Stimulated activated CD4-positive, alpha-beta T cell treated with anti-CD3 and anti-CD28 coated beads, Interleukin-2, amount 100 ng/mL, for 48 hours (primary cell): ENCODE measurements around the gene SERP2.

Experiments used
- DNase-seq, 2 donors: peaks; one replicate each; pipeline ENCODE4 v3.0.0-alpha.2; 2020

SERP2 gene

DNA sequence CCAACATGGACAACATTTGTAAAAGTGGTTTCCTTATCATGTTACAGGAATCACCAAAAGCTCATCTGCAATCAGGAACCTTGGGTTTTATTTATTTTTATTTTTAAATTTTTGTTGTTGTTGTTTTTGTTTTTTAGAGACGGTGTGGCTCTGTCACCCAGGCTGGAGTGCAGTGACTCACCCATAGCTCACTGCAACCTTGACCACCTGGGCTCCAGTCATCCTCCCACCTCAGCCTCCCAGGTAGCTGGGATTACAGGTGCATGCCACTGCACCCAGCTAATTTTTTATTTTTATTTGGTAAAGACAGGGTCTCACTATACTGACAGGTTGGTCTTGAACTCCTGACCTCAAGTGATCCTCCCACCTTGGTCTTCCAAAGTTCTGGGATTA is 13.6 kb upstream of the SERP2 start:
- no peak for DNase-seq

DNA sequence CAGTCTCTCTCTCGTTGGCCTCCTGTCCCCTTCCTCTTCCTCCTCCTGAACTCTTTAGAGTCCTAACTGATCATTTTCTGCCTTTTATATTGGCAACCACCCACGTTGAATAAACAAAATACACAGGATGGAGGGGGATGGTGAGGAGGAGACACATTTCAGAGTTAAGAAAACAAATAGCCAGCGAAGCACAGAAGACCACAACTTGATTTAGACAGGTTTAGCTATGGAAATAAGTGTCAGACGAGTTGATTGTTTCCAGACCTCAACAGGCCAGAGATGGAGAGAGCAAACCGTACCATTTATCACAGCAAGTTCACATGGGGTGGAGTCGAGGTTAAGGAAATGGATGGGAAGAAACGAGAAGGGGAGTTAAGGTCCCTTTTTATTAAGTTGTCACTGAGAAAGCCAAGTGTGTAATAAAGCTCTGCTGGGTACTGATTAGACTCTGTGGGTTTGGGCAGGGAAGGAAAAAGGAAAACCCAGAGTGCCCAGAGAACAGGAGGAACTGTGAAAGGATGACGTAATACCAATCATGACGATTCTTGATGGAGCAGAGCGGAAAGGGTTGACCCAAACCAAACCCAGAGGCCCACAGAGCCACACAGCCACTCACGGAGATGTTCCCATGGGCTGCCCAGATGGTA is 11.1 kb upstream of the SERP2 start:
- DNase-seq: no peak

DNA sequence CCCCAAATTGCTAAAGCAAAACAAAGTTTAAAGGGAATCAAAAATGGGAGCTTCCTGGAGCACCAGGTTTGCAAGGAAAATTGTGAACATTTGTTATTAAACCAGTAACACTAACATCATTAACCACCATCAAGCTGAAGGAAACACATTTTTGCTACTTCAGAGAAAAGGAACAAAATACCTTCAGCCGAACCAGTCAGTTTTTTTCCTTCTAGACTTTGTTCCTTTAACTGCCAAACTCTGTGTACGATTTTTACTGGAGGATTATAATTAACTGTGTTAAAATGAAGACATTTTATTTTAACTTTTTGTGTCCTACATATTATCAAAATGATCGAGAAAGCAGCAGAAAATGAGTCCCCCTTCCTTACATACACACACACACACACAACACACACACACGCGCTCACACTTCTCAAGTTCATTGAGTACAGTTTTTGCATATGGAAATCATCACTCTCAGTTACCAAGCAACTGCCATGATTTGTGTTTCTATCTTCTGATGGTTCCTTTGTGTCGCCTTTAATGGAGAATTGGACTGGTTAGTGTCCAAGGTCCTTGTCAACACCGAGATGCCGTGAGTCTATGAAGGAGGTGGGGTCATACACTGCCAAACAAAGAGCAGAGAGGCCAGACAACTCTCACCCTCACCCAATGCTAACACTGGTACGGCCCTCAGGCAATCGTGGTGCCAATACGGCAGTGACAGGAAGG is 9.8 kb upstream of the SERP2 start:
- no peak for DNase-seq

DNA sequence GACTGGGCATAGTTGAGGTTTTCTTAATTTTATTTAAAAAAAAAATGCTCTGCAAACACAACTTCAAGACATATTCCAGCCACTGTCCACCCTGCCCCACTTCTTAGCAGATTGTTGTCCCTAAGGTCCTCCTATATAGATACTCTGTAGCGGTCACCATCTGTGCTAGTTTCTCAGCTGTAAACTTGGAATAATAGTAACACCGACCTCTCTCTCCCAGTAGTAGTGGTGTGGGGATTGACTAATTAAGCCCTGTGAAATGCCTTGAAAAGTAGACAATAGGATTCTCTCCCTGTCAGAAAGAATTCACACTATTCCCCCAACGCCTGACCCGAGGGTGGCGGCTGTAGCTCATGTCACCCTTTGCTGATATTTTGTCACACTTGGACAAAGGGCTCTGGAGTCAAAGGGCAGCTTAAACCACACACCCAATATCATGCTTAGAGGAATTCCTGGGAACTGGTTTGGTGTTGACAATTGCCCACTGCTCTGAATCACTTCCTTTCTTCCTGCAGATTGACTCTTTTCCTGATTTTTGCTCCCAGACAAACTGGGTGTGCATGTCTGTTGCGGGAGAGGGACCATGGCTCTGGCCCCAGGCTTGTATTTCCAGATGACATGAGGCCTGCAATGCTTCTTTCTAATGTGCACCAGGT is 9.2 kb upstream of the SERP2 start:
- no peak for DNase-seq

DNA sequence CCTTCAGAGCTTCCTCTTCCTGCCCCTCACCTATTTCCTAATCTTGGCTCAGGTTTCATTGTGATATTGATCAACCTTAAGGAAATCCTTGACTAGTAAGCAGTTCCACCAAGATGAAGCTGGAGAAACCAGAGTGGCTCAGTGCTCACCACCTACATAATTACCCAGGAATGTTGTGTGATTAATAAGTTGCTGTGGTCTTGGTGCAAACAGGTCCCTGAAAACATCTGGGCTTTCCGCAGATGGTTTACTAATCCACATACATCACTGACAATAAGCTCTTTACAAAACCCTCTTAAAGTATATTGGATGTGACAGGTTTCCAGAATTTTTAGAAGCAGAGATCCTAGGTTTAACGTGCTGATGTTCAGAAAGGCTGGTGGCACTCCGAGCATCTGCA is 8.6 kb upstream of the SERP2 start:
- no peak for DNase-seq

DNA sequence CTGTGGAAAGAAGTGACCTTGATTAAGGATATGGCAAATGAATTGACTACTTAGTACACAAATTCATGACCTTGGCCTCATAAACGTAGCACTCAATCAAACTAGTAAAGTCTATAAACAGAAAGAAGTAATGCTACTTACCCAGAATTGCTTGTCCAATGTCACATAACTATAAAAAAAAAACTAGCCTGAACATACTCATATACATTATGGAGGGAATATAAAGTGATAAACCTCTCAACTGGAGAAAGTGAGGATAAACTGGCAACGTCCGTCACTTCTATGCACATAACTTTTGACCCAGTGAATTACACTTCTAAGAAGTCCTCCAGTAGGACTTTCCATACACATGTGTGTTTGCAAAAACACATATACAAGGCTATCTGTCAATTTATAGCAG is 7.7 kb upstream of the SERP2 start:
- DNase-seq: no peak

DNA sequence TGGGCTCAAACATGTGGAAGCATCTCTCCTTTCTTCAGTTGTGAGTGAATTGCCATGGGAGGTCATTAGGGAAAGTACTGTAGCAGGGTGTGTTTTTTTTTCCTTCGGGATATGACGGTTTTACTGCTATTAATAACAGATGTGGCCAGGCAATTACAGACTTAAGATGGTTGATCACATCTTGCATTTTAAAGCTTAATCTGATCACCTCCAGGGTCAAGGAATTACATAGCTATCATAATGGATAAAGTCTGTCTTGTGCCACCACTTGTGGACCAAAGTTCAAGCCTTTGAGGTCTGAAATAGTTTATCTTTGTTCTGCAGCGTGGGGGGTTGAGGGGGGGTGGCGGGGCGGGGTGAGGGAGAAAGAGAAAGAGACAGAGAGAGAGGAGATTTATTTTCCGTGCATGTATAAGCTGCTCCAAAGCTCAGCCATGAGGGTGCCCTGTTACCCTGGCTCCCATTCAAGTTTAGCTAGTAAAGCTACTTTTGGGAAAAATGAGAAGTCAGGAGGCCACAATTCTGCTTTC is 5.5 kb upstream of the SERP2 start:
- DNase-seq: no peak

DNA sequence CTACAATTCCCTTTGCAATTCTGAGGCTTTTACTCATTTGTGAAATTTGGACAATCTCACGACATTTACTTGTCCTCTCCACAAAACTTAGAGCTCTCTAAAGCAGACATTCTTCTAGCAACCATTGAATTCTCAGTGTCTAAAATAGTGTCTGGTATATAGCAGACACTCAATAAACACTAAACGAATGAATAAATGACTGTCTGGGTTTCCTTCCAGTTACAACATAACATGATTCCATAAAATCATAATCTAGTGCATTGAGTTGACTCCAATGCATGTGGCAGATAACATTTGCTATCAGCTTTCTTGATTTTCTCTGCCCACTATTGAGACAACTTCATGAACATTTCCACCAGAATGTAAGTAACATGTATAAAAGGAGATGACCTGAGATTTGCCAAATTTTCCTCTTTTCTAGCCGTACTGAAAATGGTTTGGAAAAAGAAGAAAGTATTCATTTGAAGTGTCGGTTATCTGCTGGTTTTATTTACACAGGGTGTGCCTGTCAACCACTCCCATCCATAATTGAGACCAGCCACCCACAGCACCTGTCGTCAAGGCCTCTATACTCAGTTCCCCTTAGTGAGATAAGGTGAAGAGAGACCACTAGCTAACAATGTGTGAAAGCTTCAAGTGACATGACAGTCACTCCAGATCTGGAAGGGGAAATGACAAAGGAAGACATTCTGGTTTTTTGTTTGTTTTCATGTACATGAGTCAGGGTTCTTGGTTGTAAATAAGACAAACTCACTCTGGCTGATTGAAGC is 4.8 kb upstream of the SERP2 start:
- DNase-seq: no peak

DNA sequence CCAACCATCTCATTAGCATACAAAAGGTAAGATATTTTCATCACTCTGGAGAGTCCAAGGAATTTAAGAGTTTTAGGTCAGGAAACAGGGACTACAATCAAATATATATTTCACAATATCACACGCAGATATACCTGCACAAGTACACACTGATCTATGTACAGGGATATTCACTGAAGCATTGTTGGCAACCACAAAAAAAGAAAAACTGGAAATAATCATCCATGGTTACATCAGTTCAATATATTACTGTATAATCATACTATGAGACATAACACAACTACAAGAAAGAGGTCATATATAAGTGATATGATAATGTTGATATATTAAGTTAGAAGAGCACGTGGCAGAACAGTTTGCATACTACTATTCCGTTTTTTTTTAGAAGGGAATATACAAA is 2.2 kb upstream of the SERP2 start:
- no peak for DNase-seq

DNA sequence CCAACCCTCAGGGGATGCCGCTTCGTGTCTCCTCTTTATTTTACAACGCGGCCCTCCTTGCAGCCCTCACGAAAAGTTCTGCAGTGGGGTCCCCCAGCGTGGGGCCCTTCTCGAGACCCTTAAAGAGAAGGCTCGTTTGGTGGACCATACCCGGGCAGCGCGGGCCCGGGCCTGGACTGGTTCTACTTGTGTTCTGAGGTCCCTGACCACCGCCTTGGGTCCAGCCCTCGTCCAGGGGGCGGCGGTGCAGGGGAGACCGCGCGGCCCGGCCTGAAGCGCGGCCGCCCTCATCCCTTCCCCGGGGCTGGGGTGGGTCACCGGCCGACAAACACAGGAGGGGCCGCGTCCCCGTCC is 400 bp upstream of the SERP2 start:
- no peak for DNase-seq

DNA sequence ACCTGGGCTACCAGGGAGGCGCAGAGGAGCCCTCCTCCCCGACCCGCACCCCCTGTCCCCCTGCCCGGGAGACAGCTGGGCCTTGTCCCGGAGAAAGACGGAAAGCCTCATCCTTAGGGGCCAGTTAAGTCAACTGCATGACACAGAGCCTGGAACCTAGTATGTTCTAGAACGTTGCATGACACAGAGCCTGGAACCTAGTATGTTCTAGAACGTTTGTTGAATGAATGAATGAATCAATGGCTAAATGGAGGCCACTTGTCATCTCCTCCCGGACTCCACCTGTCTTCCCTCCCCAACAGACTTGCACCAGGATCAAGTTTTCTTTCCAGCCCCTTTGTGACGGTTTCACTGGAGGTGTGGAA is 706 bp downstream of the SERP2 start:
- no peak for DNase-seq

DNA sequence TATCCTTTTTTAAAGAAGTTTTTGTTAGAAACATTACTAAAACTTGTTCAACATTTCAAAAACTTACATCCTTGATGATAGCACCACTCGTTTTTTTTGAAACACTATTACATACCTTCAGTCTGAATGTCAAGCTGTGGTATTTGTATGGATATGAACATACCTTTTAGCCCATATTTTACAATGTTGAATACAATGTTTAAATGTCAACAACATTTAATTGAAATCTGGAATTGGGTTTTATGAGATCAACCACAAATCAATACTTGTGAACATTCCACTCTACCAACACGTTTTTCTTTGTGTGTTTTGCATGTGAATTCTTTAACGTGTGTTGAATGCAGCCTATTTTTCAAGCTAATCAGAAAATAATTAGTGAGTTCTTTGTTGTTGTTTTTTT is 4.7 kb downstream of the SERP2 start:
- DNase-seq: no peak

DNA sequence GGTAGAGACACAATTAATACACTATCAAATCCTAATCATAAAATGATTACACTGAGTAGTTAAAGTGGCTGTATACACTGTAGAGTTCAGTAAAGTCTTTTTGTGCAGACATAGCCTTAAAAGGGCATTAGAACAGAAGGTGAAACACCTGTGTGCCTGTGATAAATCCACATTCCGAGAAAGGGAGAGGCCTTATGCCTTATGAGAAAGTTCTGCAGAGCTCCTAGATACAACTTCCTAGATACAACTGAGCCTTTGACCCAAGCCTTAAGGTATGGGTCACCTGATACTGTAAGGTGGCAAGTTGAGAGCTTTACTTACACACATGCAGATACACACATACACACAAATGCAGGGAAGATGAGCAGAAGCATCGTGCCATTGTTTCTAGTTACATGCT is 6.3 kb downstream of the SERP2 start:
- DNase-seq: no peak

DNA sequence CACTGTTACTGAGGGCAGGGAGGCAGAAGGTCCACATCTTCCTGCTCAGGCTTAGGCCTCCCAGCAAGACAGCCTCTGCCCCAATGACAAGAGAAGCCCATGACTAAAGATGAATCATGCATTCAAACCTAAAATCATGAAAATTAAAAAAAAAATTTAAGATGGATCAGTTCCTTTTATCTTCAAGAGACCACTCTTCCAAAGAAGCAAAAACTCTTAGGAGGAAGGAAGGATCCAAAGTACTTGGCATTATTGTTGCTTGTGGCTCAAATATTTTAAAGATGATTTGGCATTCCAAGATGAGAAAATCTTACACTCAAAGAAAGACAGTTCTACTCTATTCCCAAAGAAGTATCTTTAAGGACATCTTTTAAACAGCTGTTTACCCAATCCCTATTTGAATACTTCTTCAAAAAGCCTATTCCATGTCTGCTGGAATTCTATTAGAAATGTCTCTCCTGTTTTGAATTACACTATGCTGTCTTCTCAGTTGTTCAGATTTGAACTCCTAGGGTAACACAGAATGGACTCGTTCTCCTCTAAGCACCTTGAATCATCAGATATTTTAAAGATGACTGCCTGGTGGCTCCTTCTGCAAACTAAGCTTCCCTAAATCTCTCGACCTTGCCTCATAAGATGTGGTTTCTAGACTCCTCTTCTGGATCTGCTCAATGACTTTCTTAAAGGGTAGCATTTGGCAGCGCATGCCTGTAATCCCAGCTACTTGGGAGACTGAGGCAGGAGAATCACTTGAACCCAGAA is 7.0 kb downstream of the SERP2 start:
- DNase-seq: no peak

DNA sequence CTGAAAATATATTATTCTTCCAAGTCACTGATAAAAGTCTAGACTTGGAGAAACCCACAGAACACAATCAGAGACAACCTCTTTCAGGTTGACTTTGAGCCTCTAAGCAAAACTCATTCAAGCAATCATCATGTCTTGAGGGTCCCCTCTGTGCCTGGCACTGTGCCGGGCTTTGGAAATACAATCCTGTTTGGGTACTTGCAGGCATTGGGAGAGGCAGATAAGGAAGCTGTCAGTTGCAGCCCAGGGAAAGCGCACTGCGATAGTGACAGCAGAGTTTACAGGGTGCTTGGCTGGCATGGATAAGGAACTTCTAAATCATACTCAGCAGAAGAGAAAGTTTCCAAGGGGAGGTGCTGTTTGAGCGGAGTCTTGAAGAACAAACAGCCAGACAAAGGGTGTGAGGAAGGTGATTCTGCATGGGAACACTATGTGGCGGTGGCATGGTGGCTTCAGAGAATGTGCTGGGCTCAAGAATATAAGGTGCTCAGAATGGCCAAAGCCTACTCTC is 9.1 kb downstream of the SERP2 start:
- no peak for DNase-seq

DNA sequence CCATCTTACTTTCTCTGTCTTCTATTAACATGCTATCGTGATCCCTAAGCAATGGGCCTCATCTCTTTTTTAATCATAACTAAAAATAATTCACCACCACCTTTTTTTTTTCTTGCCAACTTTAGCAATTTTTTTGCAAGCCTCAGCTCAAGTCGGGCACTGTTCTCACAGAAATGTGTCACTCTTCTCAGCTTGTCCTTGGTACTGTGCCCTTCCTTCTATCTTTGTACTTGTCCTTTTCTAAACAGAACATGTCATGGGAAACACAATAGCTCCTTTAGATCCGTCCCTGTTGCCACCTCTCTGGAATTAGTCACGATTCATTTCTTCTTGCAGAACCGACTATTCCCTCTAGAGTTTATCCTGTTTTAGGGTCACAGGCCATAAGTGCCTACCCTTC is 10.3 kb downstream of the SERP2 start:
- DNase-seq: no peak

DNA sequence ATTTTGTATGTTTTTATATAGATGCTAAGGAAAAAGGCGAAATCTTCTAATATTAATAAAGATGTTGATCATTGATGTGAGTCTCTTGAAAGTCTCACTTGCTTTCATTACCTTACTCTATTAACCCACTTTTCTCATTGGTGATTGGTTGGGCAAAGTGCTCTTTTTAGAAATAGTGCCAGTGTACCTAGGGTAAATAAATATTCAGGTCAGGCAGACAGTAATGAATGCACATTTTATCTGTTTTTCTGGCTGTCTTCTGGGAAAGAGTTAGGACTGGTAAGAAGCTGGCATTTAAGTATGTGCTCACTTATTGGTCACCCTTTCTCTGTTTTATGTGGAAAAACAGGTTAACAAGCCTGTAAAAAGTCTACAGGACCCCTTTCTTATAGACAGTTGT is 11.2 kb downstream of the SERP2 start:
- no peak for DNase-seq

DNA sequence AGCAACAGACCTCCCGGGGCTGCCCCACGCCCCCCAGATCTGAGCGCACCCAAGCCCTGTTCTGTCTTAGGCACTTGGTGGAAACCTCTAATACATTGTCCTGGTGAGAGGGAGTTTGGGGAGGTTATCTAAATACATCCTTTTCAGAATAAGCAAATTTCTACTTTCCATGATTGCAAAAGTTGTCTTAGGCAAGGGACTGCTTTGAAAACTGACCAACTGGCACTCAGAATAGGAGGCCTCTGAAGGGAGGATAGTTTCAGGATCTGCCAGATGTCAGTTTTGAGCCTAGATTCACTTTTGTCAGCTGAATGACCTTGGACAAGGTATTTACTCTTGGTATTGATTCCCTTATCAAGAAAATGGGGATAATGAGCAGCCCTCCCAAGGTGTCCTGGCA is 11.8 kb downstream of the SERP2 start:
- no peak for DNase-seq

DNA sequence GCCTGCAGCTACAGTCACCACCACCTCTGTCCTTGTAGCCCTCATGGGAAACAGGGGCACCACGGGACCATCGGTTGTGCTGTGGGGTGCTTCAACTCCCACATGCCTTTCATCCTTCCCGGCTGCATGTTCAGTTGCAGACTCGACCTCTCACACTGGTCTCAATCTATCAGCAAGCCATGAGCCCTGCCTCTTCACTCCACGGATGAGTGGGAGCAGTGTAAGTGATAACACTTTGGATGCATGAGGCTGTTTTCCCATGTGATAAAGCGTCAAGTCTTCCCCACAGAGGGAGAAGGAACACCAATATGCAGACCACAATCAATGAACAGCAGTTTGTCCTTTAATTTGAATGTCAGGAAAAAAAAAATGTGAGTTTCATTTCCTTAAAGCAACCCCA is 12.2 kb downstream of the SERP2 start:
- DNase-seq: no peak

DNA sequence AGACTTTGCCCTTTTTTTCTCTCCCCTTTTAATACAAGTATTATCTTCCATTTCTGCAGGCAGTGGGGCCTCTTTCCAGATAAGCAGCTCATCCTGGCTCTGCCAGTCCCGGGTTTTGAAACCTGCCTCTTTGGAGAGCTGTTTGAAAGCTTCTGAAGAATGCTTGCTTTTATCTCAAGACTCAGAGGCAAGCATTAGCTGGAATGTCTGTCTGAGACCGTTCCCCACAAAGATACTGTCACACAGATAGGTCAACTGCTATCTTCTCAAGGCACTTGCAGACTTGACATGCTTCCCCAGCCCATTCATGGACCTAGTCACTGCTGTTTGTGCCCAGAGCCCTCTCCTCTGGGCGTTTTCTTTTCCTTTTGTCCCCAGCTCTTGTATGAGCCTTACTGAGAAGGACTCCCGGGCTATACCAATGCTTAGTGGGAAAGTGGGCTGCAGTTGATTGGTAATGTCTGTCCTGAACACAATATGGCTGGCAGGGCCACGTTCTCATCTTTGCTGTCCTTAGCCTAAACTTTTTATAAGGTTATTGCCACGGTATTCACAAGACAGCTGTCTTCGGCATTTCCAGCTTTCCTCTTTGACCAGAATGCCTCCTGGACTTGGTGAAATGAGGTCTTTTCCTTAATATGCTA is 13.4 kb downstream of the SERP2 start:
- DNase-seq: no peak

DNA sequence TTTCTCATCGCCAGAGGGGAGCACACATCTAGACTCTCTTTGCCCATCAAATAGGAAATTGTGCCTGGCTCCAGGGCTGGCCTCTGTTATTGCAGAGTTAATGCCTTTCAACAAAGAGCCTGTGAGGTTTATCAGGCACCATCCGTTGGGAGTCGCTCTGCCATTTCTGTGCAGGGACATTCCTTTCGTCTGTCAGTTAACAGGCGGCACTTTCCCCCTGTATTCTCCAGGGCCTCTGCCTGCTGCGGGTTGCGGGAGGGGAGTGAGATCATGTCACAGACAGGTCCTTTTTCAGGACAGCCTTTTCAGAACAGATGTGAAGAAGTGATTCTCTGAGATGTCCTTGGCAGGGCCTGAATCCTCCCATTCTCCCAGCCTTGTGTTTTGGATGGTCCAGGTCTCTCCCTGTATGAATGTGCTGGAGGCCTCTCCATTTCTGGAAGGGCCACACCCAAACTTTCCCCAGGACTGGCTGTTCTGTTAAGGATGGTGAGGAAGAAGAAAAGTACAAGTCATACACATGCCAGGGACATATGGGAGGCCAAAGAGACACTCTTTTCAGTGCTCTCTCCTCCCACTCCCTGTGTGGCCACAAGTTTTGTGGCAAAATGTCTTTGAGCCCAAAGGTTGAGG is 14.9 kb downstream of the SERP2 start:
- no peak for DNase-seq
